ENCODE measurements around the gene ELOVL6. TPM values are rescaled to one million over a fixed set of nuclear protein-coding genes. Genes with fewer than 3 reads are reported as not detected.
"Not testable (repeated sequence)": the region's sequence is repeated elsewhere in the genome, so short reads cannot be mapped to it uniquely, and the experiment has no call there.

ELOVL6 gene, protein sequence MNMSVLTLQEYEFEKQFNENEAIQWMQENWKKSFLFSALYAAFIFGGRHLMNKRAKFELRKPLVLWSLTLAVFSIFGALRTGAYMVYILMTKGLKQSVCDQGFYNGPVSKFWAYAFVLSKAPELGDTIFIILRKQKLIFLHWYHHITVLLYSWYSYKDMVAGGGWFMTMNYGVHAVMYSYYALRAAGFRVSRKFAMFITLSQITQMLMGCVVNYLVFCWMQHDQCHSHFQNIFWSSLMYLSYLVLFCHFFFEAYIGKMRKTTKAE
- 8.1 and 8.8 TPM in 2 replicates for total RNA-seq (2014; rRNA removed; shearing (Covaris generic))

DNA sequence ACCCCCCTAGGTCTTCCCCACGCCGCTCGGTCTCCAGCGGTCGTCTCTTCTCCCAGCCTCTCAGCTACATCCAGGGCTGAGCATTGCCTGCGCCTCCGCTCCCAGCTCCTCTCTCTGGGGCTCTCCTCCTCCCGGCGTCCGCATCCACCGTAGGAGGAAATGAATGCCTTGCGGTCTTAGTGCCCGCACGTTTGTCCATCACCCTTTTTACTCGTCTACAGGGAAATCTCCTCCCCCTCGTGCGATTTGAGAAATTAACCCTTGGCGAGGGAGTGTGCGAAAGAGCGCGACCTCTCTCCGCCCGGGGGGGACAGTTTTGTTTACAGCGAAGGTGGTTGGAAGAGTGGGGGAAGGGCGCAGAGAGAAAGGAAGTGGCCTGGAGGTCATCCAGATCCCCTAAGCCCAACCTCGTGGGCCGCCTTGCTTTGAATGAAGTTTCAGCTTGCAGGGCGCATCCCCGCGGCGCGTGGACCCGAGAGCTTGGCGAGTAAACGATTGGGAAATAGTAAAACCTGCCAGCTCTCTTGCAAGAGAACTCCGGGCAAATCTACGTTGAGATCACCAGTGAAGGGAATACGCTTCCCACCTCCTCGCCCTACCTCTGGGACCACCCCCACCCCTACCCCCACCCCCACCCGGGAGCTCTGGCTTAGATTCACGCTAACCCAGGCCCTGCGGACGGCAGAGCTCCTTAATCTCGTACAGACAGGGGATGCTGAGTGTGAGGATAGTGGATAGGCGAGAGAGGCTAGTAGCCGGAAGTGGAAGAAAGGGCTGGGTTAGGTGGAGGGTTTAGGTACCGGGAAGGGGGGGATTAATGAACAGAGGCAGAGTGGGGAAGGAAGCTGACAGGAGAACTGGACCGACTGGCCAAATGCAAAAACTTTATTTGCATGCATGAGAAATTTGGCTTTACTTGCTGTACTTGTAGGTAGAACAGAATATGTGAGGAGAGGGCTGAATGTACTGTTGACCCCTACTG is at the start of gene ELOVL6:
TSS of gene ELOVL6 (minus strand) at position 181 of the 982 bp plus-strand sequence. CDS start 280 bp downstream, outside the sequence.
- DNase-seq (ENCODE audit: low spot score), result peak; percentile 82

DNA sequence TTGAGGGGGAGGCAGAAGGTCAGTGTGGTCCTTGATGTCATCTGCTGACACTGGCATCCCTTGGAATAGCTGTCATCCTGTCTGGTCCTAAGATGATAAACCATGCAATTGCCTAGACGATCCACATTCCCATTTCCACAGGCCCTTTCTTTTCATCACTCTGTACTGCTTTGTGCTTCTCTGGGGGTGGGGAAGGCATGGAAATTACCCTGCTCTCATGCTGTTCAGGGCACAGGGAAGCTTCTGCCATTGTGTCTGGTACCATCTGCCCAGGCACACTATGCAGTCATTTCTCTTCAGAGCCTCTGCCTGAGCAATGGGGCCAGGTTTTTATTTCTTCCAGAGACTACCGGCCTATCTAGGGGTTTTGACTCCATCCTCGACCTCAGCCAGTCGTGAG is 49.7 kb upstream of the ELOVL6 start:
- DNase-seq (ENCODE audit: low spot score), result no peak

DNA sequence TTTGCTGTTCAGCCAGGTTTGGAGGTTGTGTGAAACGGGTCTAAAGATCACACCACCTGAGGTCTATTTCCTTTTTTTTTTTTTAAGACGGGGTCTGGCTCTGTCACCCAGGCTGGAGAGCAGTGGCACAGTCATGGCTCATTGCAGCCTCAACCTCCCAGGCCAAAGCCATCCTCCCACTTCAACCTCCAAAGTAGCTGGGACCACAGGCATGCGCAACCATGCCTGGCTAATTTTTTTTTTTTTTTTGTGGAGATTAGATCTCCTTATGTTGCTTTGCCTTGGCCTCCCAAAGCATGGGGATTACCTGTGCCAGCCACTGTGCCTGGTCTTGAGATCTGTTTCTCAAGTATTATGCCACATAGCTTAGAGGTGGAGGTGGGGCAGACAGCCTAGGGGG is 49.2 kb upstream of the ELOVL6 start:
- no peak for DNase-seq (ENCODE audit: low spot score)

DNA sequence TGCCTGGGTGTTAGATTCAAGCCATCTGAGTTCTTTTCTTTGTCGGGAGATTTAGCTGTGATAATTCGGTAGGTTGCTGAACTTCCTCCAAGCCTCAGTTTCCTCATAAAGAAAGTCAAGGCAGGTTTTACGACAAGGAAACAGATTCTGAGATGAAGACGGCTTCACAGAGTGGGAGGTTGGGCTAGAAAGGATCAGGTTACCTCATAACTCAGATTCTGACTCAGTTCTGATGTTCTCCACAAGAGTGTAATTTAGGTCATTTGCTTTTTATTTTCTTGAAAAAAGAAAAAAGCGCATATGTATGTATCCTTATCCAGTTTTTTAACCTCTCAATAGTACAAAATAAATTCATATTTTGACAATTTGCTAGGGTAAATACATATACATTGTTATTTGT is 47.2 kb upstream of the ELOVL6 start:
- DNase-seq (ENCODE audit: low spot score), result no peak

DNA sequence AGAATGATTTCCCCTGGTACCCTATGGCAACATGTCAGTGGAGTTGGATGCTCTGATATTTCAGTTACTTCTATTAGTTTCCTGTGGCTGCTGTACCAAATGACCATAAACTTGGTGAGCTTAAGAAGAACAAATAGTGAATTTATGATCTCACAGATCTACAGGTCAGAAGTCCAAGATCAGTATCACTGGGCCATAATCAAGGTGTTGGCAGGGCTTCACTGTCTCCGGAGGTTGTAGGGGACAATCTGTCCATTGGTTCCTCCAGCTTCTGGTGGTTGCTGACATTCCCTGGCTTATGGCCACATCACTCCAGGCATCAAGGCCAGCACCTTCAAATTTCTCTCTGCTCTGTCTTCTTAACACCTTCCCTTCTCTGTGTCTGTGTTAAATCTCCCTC is 37.9 kb upstream of the ELOVL6 start:
- DNase-seq (ENCODE audit: low spot score), result no peak

DNA sequence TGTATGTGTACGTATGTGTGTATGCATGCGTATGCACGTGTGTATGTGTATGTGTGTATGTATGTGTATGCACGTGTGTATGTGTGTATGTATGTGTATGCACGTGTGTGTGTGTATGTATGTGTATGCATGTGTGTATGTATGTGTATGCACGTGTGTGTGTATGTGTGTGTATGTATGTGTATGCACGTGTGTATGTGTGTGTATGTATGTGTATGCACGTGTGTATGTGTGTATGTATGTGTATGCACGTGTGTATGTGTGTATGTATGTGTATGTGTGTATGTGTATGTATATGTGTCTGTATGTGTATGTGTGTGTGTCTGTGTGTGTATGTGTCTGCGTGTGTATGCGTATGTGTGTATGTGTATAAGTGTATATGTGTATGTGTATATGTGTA is 35.2 kb upstream of the ELOVL6 start:
- DNase-seq (ENCODE audit: low spot score), result not testable (repeated sequence)

DNA sequence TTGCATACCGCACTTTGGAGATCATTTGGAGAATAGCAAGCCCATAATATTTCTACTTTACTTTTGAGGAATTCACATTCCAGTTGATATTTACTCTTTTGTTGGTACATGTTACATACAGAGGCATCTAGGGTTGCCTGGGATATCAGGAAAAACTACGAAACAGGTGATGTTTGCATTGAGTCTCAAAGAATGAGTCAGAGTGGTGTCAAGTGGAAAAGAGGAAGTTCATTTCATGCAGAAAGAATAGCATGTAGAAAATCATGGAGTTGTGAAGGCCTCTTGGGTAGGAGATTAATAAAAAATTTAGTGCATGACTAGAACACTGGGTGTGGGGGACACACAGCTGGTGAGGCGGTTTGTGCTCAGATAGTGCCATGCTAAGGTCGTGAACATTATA is 33.5 kb upstream of the ELOVL6 start:
- peak; percentile 43 for DNase-seq (ENCODE audit: low spot score)

DNA sequence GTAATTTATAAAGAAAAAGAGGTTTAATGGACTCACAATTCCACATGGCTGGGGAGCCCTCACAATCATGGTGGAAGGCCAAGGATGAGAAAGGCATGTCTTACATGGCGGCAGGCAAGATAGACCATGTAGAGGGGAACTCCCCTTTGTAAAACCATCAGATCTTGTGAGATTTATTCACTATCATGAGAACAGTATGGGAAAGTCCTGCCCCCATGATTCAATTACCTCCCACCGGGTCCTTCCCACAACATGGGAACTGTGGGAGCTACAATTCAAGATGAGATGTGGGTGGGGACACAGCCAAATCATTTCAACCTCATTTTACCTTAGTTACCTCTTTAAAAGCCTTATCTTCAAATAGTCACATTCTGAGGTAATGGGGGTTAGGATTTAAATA is 30.9 kb upstream of the ELOVL6 start:
- DNase-seq (ENCODE audit: low spot score), result no peak

DNA sequence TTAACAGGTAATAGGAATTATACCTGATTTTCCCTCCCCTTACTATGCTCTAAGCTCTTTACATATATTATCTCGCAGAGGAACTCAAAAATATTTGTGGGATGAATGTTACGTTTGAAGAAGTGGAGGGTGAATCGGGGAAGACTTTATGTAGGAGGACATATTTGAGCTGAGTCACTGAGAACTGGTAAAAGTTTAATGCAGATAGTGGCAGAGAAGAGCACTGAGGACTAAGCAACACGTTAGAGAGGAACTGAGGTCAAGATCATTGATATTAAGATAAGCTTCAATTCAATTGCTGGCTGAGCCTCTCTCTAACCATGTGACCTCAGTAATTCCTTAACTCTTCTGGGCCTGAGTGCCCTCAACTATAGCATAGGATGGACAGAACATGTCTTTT is 26.4 kb upstream of the ELOVL6 start:
- no peak for DNase-seq (ENCODE audit: low spot score)

DNA sequence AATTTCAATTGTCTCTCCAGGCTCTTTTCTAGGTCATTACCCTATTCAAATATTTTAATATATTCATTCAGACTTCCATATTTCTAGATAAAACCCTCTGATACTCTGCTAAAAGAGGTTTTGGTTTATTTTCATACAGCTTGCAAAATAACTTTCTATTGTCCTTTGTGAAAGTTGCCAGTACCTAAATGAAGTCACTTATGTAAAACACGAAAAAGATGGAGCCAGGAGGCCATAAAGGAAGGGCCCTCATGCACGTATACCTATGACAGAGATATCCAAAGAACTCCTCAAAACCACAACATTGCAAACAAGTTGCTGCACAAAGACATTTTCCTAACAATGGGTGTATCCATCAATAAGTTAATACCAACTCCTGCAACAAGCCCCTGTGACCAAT is 25.7 kb upstream of the ELOVL6 start:
- DNase-seq (ENCODE audit: low spot score), result no peak

DNA sequence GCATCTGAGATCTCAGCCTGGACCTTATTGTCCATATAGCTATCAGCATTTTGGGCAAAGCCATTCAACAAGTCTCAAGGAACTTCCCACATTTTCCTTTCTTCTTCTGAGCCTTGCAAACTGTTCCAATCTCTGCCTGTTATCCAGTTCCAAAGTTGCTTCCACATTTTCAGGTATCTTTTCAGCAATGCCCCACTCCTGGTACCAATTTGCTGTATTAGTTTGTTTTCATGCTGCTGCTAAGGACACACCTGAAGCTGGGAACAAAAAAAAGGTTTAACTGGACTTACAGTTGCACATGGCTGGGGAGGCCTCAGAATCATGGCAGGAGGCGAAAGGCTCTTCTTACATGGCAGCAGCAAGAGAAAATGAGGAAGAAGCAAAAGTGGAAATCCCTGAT is 20.5 kb upstream of the ELOVL6 start:
- not testable (repeated sequence) for DNase-seq (ENCODE audit: low spot score)

DNA sequence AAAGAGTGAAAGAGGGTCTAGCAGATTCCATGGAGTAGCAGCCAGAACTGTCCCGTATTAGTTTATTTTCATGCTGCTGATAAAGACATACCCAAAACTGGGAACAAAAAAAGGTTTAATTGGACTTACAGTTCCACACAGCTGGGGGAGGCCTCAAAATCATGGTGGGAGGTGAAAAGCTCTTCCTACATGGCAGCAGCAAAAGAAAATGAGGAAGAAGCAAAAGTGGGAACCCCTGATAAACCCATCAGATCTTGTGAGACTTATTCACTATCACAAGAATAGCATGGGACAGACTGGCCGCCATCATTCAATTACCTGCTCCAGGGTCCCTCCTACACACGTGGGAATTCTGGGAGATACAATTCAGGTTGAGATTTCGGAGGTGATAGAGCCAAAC is 18.8 kb upstream of the ELOVL6 start:
- DNase-seq (ENCODE audit: low spot score), result not testable (repeated sequence)

DNA sequence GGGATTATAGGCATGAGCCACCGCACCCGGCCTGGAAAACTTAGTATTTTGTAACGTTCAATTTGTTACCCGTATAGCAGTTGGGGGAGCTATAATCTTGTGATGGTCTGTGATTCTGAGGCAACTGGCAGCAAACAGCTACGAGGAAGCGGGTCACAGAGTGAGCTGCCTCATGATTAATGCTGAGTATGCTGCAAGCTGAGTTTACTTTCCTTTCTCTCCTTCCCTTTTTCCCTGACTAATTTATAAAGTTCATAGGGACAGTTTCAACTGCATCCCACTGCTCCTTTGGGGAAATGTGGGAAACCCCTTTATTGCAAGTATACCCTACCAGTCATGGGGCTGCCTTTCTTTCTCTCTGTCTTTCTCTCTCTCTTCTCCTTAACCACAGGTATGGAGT is 17.7 kb upstream of the ELOVL6 start:
- DNase-seq (ENCODE audit: low spot score), result no peak

DNA sequence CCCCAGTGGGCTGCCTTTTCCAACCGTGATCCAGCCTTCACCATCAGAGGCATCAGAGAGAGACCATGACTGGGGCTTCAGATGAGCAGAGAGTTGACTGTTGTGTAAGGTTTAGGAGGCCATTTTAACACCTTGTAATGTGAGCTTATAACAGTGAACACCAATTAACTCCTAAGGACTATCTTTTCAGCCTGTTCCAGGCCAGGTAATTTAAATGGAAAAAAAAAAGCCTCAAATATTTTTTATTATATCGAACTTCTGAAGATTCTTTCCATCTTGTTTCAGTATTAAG is 13.3 kb upstream of the ELOVL6 start:
- no peak for DNase-seq (ENCODE audit: low spot score)

DNA sequence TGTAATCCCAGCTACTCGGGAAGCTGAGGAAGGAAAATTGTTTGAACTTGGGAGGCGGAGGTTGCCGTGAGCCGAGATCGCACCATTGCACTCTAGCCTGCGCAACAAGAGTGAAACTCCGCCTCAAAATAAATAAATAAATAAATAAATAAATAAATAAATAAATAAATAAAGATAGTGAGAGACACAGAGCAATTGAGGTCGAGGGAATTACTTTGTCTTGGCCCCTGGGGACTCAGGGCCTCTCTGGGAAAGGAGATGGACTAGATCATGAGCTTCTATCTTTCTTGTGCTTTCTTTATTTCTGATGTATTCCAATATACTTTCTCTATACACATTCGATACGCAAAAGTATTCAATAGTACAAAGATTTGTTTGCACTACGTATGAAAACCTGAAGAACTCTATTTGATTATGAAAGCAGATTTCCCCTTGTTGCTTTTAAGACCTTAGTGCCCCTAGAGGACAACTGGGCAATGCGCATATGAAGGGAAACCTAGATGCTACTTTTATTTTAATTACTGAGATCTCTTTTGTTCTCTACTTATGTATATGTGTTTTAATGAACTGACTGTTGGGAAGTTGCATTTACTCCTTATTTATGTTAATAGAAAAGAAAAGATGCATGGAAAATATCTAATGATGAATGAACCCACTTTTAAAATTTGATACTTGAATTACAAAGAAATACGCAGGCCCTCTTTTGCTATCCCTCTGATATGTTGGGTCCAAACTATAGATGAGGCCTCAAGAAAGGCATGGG is 12.8 kb upstream of the ELOVL6 start:
- peak; percentile 50 for DNase-seq (ENCODE audit: low spot score)

DNA sequence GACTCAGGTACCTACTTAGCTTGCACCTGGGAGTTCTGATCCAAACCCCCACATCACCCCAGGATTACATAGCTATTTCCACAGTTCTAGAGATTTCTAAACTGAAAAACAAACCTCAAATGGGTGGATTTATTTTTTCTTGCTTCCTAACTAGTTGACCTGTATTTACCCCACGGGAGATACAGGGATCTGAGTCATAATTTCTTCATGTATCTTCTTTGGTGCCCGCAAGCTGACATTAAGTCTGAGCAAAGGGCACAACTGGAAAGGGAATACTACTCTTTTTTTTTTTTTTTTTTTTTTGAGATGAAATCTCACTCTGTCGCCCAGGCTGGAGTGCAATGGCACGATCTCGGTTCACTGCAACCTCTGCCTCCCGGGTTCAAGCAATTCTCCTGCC is 10.0 kb upstream of the ELOVL6 start:
- DNase-seq (ENCODE audit: low spot score), result no peak

DNA sequence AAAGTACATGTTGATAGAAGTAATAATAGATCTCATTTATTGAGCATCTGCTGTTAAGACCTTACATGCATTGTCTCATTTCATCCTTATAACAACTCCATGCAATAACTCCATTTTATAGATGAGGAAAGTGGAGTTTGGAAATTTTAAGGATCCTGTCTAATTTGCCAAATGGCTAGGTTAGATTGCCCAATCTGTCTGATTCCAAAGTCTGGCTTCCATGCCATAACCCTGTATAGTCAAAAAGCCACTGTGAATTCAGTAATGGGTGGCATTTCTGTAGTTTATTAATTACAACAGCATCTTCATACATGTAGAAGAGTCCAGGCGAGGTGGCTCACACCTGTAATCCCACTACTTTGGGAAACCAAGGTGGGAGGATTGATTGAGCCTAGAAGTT is 8.8 kb upstream of the ELOVL6 start:
- DNase-seq (ENCODE audit: low spot score), result no peak

DNA sequence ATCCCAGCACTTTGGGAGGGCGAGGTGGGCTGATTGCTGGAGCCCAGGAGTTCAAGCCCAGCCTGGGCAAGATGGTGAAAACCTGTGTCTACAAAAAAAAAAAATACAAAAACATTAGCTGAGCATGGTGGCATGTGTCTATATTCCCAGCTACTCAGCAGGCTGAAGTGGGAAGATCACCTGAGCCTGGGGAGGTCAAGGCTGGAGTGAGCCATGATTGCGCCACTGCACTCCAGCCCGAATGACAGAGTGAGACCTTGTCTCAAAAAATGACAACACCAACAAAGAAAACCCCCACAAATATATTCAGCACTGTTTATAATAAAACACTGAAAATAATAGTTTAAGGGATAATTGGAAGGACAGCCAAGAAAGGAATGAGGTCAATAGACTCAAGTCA is 3.6 kb upstream of the ELOVL6 start:
- DNase-seq (ENCODE audit: low spot score), result no peak

DNA sequence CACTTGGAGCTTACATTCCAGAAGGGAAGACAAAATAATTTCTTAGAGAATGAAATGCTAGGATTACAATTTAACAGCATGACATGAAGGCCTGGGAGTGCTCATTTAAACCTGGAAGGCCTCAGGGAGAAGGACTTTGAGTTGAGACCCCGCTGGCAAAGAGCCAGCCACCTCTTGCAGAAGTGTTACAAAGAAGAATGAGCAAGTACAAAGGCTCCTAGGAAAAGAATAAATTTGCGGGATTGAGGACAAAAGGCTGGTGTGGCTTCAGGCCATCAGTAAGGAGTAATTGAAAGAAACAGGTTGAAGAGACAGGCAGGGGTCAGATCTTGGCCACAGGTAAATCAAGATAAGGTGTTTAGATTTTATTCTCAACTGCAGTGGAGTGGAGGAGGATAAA is 3.1 kb upstream of the ELOVL6 start:
- DNase-seq (ENCODE audit: low spot score), result no peak

DNA sequence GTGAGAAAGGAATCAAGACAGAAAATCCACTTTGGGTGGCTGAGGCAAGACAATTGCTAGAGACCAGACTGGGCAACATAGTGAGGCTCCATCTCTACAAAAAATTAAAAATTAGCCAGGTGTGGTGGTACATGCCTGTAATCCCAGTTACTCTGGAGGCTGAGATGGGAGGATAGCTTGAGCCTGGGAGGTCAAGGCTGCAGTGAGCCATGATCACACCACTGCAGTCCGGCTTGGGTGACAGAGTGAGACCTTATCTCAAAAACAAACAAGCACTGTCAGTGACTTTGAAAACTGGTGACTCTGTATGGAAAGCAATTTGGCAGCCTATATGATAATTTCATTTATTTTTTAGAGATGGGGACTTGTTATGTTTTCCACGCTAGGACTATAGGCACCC is 2.3 kb upstream of the ELOVL6 start:
- no peak for DNase-seq (ENCODE audit: low spot score)

DNA sequence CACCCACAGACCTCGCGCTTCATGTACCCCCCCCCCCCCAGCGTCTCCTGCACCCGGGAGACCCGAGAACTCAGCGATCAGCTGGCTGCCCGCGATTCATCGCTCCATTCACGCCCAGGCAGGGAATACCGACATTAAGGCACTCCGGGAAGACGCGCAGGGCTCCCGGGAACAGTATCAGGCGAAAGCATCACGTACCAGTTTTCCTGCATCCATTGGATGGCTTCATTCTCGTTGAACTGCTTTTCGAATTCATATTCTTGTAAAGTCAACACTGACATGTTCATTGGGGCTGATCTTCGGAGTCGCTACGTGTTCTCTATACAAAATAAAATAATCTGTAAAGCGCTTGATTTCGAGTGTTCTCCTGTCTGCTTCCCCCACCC is 373 bp downstream of the ELOVL6 start:
- DNase-seq (ENCODE audit: low spot score), result peak; percentile 52

DNA sequence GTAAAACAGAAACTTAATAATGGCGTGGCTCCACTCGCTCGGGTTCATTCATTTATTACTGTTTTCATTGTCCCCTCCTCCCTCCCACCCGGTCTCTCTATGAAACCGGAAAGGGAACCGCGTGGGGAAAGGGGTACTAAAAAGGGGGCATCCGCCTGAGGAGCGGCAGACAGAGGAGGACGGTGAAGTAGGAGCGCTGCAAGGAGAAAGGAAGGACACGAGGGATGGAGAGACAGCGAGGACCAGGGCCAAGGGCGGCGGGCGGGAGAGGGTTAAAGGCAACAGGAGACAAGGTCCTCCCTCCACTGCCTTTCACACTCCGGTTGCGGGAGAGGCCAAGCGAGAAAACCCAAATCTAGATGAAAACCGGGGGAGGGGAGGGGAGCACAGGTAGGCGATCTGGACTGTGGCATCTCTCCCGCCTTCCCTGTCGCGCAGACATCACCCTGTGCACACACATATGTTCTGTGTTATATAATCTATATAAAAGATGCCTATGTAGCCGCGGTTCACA is 829 bp downstream of the ELOVL6 start:
- peak; percentile 50 for DNase-seq (ENCODE audit: low spot score)

Data from HT-29 (cell line).